PC-9 (cell line): ENCODE measurements around the gene SLC25A14. TPM values are rescaled to one million over a fixed set of nuclear protein-coding genes. Genes with fewer than 3 reads are reported as not detected.

Experiments
- BruUV-seq: library from RNA; stranded (reverse); fragments of 400-500 nt; replicated peaks from 2 replicates; lab custom pipeline; 2021; lab: Mats Ljungman, UMichigan
- CTCF ChIA-PET: fragments of 300-600 bp; sonication (Branson Sonifier 250); formaldehyde crosslinking; loops from one replicate; lab custom pipeline; 2022; ENCODE audit warnings: antibody characterized with exemption; lab: Charles Lee
- POLR2A ChIA-PET: fragments of 300-600 bp; sonication (Branson Sonifier 250); formaldehyde crosslinking; loops from one replicate; lab custom pipeline; 2022; ENCODE audit warnings: antibody characterized with exemption; ENCODE audit not compliant: unreplicated experiment; lab: Charles Lee
- DNase-seq, 2 experiments: peaks; one replicate each; pipeline versions ENCODE4 v3.0.0 to v3.0.0-alpha.2; 2015 to 2022; ENCODE audit warnings: mixed read lengths in 1 of 2
- H2AFZ ChIP-seq: fragments of 200-600 bp; sonication (generic); 2 replicates; pipeline ENCODE4 v1.8.1; 2017; ENCODE audit warnings: antibody characterized with exemption
- H3F3A ChIP-seq: fragments of 200-600 bp; sonication (generic); 2 replicates; pipeline ENCODE4 v1.8.1; 2017; ENCODE audit warnings: antibody characterized with exemption, mild to moderate bottlenecking, low read depth; ENCODE audit not compliant: insufficient read depth
- H3K27ac ChIP-seq: fragments of 200-600 bp; sonication (generic); 2 replicates; pipeline ENCODE4 v1.6.1; 2016; ENCODE audit warnings: mixed run types
- H3K27me3 ChIP-seq: fragments of 200-600 bp; sonication (generic); 2 replicates; pipeline ENCODE4 v1.6.1; 2016; ENCODE audit warnings: low read depth, mixed run types; ENCODE audit not compliant: insufficient read depth
- H3K36me3 ChIP-seq: fragments of 200-600 bp; sonication (generic); 2 replicates; pipeline ENCODE4 v1.6.1; 2016; ENCODE audit warnings: low read depth, mixed run types
- H3K4me1 ChIP-seq: fragments of 200-600 bp; sonication (generic); replicated peaks from 2 replicates; pipeline ENCODE4 v1.6.1; 2016; ENCODE audit warnings: mixed run types; ENCODE audit not compliant: insufficient read depth
- H3K4me2 ChIP-seq: fragments of 200-600 bp; sonication (generic); 2 replicates; pipeline ENCODE4 v1.6.1; 2017; ENCODE audit warnings: mixed run types
- H3K4me3 ChIP-seq: fragments of 200-600 bp; sonication (generic); 2 replicates; pipeline ENCODE4 v1.6.1; 2016; ENCODE audit warnings: mixed run types
- H3K79me2 ChIP-seq: fragments of 200-600 bp; sonication (generic); 2 replicates; pipeline ENCODE4 v1.6.1; 2017; ENCODE audit warnings: low read depth, mixed run types
- H3K9me2 ChIP-seq: fragments of 200-600 bp; sonication (generic); 2 replicates; pipeline ENCODE4 v1.8.1; 2017; ENCODE audit warnings: mild to moderate bottlenecking; ENCODE audit not compliant: insufficient read depth
- H3K9me3 ChIP-seq: fragments of 200-600 bp; sonication (generic); 2 replicates; pipeline ENCODE4 v1.8.1; 2016; ENCODE audit warnings: low read depth; ENCODE audit not compliant: insufficient read depth
- H4K20me1 ChIP-seq: fragments of 200-600 bp; sonication (generic); 2 replicates; pipeline ENCODE4 v1.8.1; 2017; ENCODE audit not compliant: insufficient read depth
- EZH2 ChIP-seq: fragments of 200-600 bp; sonication (generic); IDR thresholded peaks from 2 replicates; pipeline ENCODE4 v1.8.0; 2017; ENCODE audit warnings: antibody characterized with exemption, low read depth
- intact Hi-C: fragments of 100-400 bp; cut with micrococcal nuclease; formaldehyde crosslinking; loops from one replicate; pipeline ENCODE4 v1.10.0; 2022; ENCODE audit not compliant: unreplicated experiment
- total RNA-seq: library from RNA; stranded (reverse); gene quantifications from 2 replicates; pipeline ENCODE4 v1.2.3, GENCODE V29; 2021
- TF ChIP-seq, protein P1 (sequence below): fragments of 200-600 bp; sonication (generic); conservative IDR thresholded peaks from 2 replicates; pipeline ENCODE4 v1.6.1; 2017; ENCODE audit warnings: mixed run types, antibody characterized with exemption, mild to moderate bottlenecking, moderate library complexity

The SLC25A14 gene
- total RNA-seq, 1 experiment from 2014 or later: 30.4 TPM

DNA sequence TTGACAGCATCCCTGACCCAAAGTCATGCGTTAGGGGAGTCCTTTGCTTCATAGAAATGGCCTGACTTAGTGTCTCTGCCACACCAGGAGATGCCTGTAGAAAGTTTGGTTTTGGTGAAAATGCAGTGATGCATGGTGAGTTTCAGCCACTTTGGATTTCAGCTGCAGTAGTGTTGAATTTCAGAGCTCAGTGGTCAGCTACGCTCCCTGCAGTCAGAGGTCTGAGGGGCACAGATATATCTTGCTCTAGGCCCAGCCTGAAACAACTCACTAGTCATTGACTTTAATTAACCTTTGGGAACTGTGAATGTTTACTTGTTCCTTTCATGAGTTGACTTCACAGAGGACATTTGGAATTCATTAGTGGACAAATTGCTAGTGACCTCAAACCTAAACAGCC lies 79.5 kb downstream of the SLC25A14 start:
- POLR2A ChIA-PET: no interaction called here
- Histone ChIP-seq H2AFZ (no peak overlapping the region), H3K79me2 (no peaks in the 10 kb centered on the region), H3K27me3 (peaks cover 9% of the 10 kb centered on the region; the same call in 1 of the 2 replicates), H3K27ac (no peak overlapping the region), H3K9me2 (no peaks in the 10 kb centered on the region), H3K9me3 (no peaks in the 10 kb centered on the region), H3K36me3 (no peaks in the 10 kb centered on the region; the same call in 1 of the 2 replicates), H3K4me3 (no peak overlapping the region), H3K4me2 (no peak overlapping the region), H3F3A (no peaks in the 10 kb centered on the region; the same call in 1 of the 2 replicates), H3K4me1 (no peaks in the 10 kb centered on the region), H4K20me1 (no peaks in the 10 kb centered on the region)
- TF ChIP-seq EZH2: no peak
- TF ChIP-seq, protein P1, sequence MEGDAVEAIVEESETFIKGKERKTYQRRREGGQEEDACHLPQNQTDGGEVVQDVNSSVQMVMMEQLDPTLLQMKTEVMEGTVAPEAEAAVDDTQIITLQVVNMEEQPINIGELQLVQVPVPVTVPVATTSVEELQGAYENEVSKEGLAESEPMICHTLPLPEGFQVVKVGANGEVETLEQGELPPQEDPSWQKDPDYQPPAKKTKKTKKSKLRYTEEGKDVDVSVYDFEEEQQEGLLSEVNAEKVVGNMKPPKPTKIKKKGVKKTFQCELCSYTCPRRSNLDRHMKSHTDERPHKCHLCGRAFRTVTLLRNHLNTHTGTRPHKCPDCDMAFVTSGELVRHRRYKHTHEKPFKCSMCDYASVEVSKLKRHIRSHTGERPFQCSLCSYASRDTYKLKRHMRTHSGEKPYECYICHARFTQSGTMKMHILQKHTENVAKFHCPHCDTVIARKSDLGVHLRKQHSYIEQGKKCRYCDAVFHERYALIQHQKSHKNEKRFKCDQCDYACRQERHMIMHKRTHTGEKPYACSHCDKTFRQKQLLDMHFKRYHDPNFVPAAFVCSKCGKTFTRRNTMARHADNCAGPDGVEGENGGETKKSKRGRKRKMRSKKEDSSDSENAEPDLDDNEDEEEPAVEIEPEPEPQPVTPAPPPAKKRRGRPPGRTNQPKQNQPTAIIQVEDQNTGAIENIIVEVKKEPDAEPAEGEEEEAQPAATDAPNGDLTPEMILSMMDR: no peak
- intact Hi-C loops: no loop called here
- no TSS peak for BruUV-seq
- no peak for DNase-seq
- CTCF ChIA-PET: no interaction called here

Other genes starting within 250 kb of the SLC25A14 start
- 53.0 and 60.3 TPM in 2 replicates for gene ELF4, start 229.4 kb upstream of the SLC25A14 start, total RNA-seq
- gene AIFM1, start 174.1 kb upstream of the SLC25A14 start, total RNA-seq: 70.1 and 83.3 TPM in 2 replicates
- 0.57 and 0.95 TPM in 2 replicates for gene RAB33A, start 168.0 kb upstream of the SLC25A14 start, total RNA-seq
- gene ZNF280C, start 71.0 kb upstream of the SLC25A14 start, total RNA-seq: 5.8 and 7.8 TPM in 2 replicates
- gene GPR119, start 45.8 kb downstream of the SLC25A14 start, total RNA-seq: not detected in 2 replicates
- 39.1 and 53.6 TPM in 2 replicates for gene RBMX2, start 62.1 kb downstream of the SLC25A14 start, total RNA-seq